ENCODE measurements around the gene EXOC1.
A peak's percentile ranks its signal among the peaks of the same experiment; 100 is the strongest.
"Not testable (repeated sequence)": the region's sequence is repeated elsewhere in the genome, so short reads cannot be mapped to it uniquely, and the experiment has no call there.

Gene EXOC1

DNA sequence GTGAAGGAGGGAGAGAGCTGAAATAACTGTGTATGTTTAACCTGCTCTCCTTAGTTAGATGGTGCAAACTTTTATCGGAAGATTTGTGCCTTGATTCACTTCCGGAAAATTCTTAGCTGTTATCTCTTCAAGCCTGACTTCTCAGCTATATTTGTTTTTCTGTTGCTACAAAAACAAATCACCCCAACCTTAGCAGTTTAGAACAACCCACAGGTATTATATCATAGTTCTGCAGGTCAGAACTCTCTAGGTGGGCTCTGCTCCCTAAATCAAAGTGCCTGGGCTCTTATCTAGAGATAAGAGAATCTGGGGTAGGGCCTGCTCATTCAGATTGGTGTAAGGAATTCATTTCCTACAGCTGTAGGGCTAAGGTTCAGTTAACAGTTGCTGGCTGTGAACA is 80.2 kb downstream of the EXOC1 start:
- TF ChIP-seq, protein P1, sequence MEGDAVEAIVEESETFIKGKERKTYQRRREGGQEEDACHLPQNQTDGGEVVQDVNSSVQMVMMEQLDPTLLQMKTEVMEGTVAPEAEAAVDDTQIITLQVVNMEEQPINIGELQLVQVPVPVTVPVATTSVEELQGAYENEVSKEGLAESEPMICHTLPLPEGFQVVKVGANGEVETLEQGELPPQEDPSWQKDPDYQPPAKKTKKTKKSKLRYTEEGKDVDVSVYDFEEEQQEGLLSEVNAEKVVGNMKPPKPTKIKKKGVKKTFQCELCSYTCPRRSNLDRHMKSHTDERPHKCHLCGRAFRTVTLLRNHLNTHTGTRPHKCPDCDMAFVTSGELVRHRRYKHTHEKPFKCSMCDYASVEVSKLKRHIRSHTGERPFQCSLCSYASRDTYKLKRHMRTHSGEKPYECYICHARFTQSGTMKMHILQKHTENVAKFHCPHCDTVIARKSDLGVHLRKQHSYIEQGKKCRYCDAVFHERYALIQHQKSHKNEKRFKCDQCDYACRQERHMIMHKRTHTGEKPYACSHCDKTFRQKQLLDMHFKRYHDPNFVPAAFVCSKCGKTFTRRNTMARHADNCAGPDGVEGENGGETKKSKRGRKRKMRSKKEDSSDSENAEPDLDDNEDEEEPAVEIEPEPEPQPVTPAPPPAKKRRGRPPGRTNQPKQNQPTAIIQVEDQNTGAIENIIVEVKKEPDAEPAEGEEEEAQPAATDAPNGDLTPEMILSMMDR (IDR thresholded peaks at IDR 0.05; ENCODE audit: low read depth, low read length): no peak
- no peak overlapping the region for H3K4me3 ChIP-seq (ENCODE audit: low read depth, low read length)

GRCh38 chr4:55935907-55936306 is 82.5 kb downstream of the EXOC1 start:
- not testable (repeated sequence) for H3K4me3 ChIP-seq (ENCODE audit: low read depth, low read length)

- TF ChIP-seq, protein P1 (IDR thresholded peaks at IDR 0.05; ENCODE audit: low read depth, low read length): no peak
- H3K4me3 ChIP-seq (ENCODE audit: low read depth, low read length): no peak overlapping the region
Measured at GRCh38 chr4:55938481-55938880, 85.0 kb downstream of the EXOC1 start.

GRCh38 chr4:55939421-55939820 is 86.0 kb downstream of the EXOC1 start:
- H3K4me3 ChIP-seq (ENCODE audit: low read depth, low read length): no peak overlapping the region
- TF ChIP-seq, protein P1 (IDR thresholded peaks at IDR 0.05; ENCODE audit: low read depth, low read length): no peak

GRCh38 chr4:55941881-55942396 is 88.5 kb downstream of the EXOC1 start:
- H3K4me3 ChIP-seq (ENCODE audit: low read depth, low read length): no peak overlapping the region
- TF ChIP-seq, protein P1 (IDR thresholded peaks at IDR 0.05; ENCODE audit: low read depth, low read length): no peak

DNA sequence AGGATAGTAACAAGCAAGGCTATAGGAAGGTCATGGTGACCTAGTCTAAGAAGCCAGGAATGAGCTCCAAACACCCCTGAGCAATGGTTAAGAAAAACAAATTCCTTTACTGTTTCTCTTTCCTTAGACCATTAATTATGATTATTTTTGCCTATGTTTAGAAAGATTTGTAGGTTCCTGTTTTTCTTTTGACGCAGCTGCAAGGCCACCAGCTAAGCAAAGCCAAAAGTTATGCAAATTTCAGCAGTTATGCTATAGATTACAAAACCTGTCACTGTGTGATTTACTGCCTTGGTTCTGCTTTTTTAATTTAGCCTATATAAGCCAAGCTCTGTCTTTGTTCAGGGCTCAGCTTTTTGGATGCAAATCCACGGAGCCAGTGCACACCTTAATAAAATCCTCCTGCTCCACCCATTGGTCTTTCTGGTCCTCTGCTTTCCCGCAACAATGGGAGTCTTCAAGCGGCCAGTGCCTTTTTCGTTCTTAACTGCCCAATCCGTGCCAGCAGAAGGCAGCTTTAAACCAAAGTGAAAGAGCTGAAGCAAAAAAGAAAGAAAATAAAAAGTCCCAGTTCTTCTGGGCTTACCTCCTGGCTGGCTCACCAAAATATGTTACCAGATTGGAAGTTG is 93.9 kb downstream of the EXOC1 start:
- TF ChIP-seq, protein P1 (IDR thresholded peaks at IDR 0.05; ENCODE audit: low read depth, low read length): no peak
- peak overlapping the region; percentile 61 for H3K4me3 ChIP-seq (ENCODE audit: low read depth, low read length)

DNA sequence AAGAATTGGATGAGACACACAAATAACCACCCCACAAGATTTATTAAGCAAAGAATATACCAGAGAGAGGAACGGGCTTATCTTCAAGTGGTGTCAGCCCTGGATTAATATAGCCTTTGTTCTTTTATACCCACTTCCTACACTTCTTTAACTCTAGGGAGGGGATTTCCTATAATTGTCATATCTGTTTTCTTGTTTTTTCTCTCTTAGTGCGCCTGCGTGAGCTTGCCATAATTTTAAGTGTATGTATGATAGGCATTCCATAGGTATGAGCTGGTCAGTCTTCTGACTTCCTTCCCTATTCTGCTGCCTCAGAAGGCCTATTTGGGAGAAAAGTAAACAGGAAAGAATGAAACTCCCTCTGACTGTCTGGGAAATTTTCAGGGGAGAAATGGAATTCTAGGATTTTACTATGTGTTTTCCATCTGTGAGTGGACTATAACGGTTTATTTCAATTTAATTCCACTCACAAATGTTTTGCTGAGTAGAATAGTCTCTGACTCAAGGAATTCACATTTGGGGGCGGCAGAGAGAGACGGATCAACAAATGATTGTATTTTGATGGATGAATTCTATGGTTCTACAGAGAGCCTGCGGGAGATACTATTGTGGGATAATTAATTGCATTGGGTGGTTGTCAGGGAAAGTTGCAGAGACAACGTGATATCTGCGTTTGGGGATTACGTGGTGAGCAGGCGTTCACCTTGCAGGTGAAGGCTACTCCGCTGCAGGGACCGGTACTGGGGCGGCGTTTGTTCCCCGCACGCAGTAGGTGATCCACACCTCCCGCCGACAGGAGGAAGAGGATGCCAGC is 94.7 kb downstream of the EXOC1 start:
- TF ChIP-seq, protein P1 (IDR thresholded peaks at IDR 0.05; ENCODE audit: low read depth, low read length): no peak
- peak overlapping the region; percentile 75 for H3K4me3 ChIP-seq (ENCODE audit: low read depth, low read length)

Data from WI38 (cell line).